CD4-positive, alpha-beta memory T cell (primary cell): ENCODE measurements around the gene KIF27. TPM values are rescaled to one million over a fixed set of nuclear protein-coding genes. Genes with fewer than 3 reads are reported as not detected.

Experiments used
- CTCF ChIA-PET: fragments of 350-600 bp; sonication (Branson Sonifier 250); formaldehyde crosslinking; loops from one replicate; lab custom pipeline; 2021; ENCODE audit warnings: inconsistent platforms; ENCODE audit not compliant: partially characterized antibody; lab: Charles Lee
- POLR2A ChIA-PET: fragments of 350-600 bp; sonication (Branson Sonifier 250); formaldehyde crosslinking; loops from one replicate; lab custom pipeline; 2021; ENCODE audit not compliant: partially characterized antibody; lab: Charles Lee
- DNase-seq, 5 donors: peaks; one replicate each; pipeline versions ENCODE4 v3.0.0 to v3.0.0-alpha.2; 2020 to 2022; ENCODE audit warnings: mixed read lengths in 1 of 5
- H3K27ac ChIP-seq: one replicate; pipeline ENCODE4 v1.7.0; 2013; ENCODE audit warnings: low read depth, low read length
- H3K27me3 ChIP-seq: 2 replicates; pipeline ENCODE4 v1.7.0; 2013; ENCODE audit warnings: mild to moderate bottlenecking, low read length, moderate library complexity; ENCODE audit not compliant: insufficient read depth
- H3K36me3 ChIP-seq: 2 replicates; pipeline ENCODE4 v1.7.0; 2013; ENCODE audit warnings: mild to moderate bottlenecking, low read length, moderate library complexity; ENCODE audit not compliant: insufficient read depth
- H3K4me1 ChIP-seq: 2 replicates; pipeline ENCODE4 v1.7.0; 2013; ENCODE audit warnings: mild to moderate bottlenecking, low read length, moderate library complexity; ENCODE audit not compliant: insufficient read depth
- H3K4me3 ChIP-seq, 2 donors: one replicate each; pipeline ENCODE4 v1.7.0; 2013; ENCODE audit warnings: low read length in 2 of 2, mild to moderate bottlenecking in 1 of 2
- H3K9me3 ChIP-seq, 2 donors: one replicate each; pipeline ENCODE4 v1.7.0; 2013; ENCODE audit warnings: low read length in 2 of 2, control low read depth in 1 of 2; ENCODE audit not compliant: control insufficient read depth in 1 of 2
- H3K27ac Mint-ChIP-seq, 7 donors: one replicate each; pipeline ENCODE4 v1.8.0; 2020 to 2021; ENCODE audit warnings: mixed read lengths in 7 of 7, mild to moderate bottlenecking in 6 of 7, inconsistent platforms in 3 of 7, moderate library complexity in 3 of 7
- H3K27me3 Mint-ChIP-seq, 2 donors: one replicate each; pipeline ENCODE4 v1.8.0; 2020 to 2021; ENCODE audit warnings: mixed read lengths in 2 of 2
- H3K36me3 Mint-ChIP-seq, 2 donors: one replicate each; pipeline ENCODE4 v1.8.0; 2020 to 2021; ENCODE audit warnings: mixed read lengths in 2 of 2, inconsistent platforms in 1 of 2, mild to moderate bottlenecking in 1 of 2
- H3K4me1 Mint-ChIP-seq, 4 donors: one replicate each; pipeline ENCODE4 v1.8.0; 2020 to 2021; ENCODE audit warnings: mixed read lengths in 4 of 4, mild to moderate bottlenecking in 1 of 4
- H3K4me3 Mint-ChIP-seq, 8 donors: one replicate each; pipeline ENCODE4 v1.8.0; 2020 to 2021; ENCODE audit warnings: mixed read lengths in 8 of 8, mild to moderate bottlenecking in 7 of 8, moderate library complexity in 6 of 8, inconsistent platforms in 3 of 8
- H3K9me3 Mint-ChIP-seq, 8 donors: one replicate each; pipeline ENCODE4 v1.8.0; 2020 to 2021; ENCODE audit warnings: mixed read lengths in 8 of 8, mild to moderate bottlenecking in 5 of 8, inconsistent platforms in 3 of 8, moderate library complexity in 1 of 8
- intact Hi-C: fragments of 100-400 bp; cut with micrococcal nuclease; formaldehyde crosslinking; loops from one replicate; pipeline ENCODE4 v1.15.1; 2023
- polyA plus RNA-seq, 2 donors: library from polyadenylated mRNA; unstranded; fragments of 300-500 nt; fragmentation: Illumina TruSeq; gene quantifications; one replicate each; pipeline ENCODE4 v1.2.3, GENCODE V29; 2021
- total RNA-seq, 2 experiments: library from RNA; stranded (reverse); gene quantifications; one replicate each; pipeline ENCODE4 v1.2.3, GENCODE V29; 2021

The KIF27 gene
- total and polyA plus RNA-seq, 4 experiments from 2014 or later, result 1.5 to 5.2 (median 3.4) TPM

DNA sequence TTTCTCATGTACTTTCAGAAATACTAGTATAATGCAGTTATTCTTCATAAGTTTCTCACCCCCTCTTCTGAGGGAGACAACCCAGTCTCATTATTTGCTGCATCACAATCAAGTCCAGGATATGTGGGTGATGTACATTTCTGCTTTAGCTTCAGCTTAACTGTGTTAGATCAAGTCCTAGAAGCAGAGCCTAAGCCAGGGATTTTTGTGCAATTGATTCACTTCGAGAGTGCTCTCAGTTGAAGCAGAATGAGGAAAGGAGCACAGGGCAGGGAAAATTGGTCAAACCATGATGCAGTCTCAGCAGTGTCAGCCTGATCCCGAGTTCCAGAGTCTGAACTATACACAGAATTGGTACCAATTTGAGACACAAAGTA is 43.7 kb upstream of the KIF27 start:
- peak overlapping the region in 4 of 7 donors; percentile 46 to 78 (median 60) for H3K27ac Mint-ChIP-seq
- CTCF ChIA-PET, result interaction anchor here (0.6 to 1.3 kb wide), 2 partner anchors 38 to 43 kb away, joined by 3 to 4 read pairs; no protein-coding TSS in a partner anchor
- Histone ChIP-seq H3K27ac (no peak overlapping the region), H3K4me3 (no peak overlapping the region), H3K4me1 (no peaks in the 10 kb centered on the region), H3K27me3 (no peaks in the 10 kb centered on the region), H3K36me3 (peaks cover 27% of the 10 kb centered on the region), H3K9me3 (no peaks in the 10 kb centered on the region)
- intact Hi-C loops, result no loop called here
- no peak overlapping the region for H3K4me3 Mint-ChIP-seq
- H3K9me3 Mint-ChIP-seq, result peaks cover 0 to 2% (median 0%) of the 10 kb centered on the region in 8 donors
- H3K4me1 Mint-ChIP-seq, result peaks cover 10 to 13% (median 11%) of the 10 kb centered on the region in 4 donors
- H3K36me3 Mint-ChIP-seq, result peaks cover 24 to 37% of the 10 kb centered on the region in 2 donors
- H3K27me3 Mint-ChIP-seq, result no peaks in the 10 kb centered on the region
- POLR2A ChIA-PET, result interaction anchor here (0.7 to 4.3 kb wide), 3 partner anchors 9 to 15 kb away, joined by 3 to 53 read pairs (median 6); partner anchors contain the start of genes HNRNPK and RMI1
- DNase-seq, result no peak

DNA sequence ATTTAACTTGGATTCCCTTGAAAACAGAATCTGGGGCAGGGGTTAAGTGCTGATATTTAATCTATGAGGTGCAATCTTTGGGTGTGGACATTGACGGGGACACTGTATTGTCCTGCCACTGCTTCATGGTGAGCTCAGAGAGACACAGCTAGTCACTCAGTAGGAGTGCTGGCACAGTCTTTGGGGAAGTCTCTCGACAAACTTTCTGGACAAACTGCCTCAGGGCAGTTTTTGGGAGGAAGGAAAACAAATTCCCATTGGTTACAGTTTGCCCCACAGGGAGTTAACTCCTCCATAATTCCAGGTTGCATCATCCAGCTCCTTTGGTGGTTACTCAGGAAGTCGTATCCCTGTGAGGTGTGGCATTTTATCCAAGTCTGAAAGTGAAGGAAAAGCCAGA is 40.9 kb upstream of the KIF27 start:
- H3K4me1 ChIP-seq, result peaks cover 2% of the 10 kb centered on the region
- Mint-ChIP-seq H3K4me1 (peaks cover 5 to 13% (median 11%) of the 10 kb centered on the region in 4 donors), H3K27ac (no peak overlapping the region), H3K4me3 (no peak overlapping the region), H3K9me3 (no peaks in the 10 kb centered on the region), H3K27me3 (no peaks in the 10 kb centered on the region), H3K36me3 (peaks cover 4 to 12% of the 10 kb centered on the region in 2 donors)
- no peaks in the 10 kb centered on the region for H3K9me3 ChIP-seq
- H3K36me3 ChIP-seq, result peaks cover 7% of the 10 kb centered on the region
- H3K27ac ChIP-seq, result no peak overlapping the region
- H3K27me3 ChIP-seq, result no peaks in the 10 kb centered on the region
- ChIA-PET CTCF (interaction anchor here (0.7 to 1.4 kb wide), 4 partner anchors 41 to 296 kb away, joined by 3 read pairs; partner anchors contain the start of gene KIF27), POLR2A (interaction anchor here (4.3 kb wide), 1 partner anchor 18 kb away, joined by 53 read pairs; the partner anchor contains the start of genes HNRNPK and RMI1)
- intact Hi-C loops, result no loop called here
- DNase-seq, result no peak
- no peak overlapping the region for H3K4me3 ChIP-seq

DNA sequence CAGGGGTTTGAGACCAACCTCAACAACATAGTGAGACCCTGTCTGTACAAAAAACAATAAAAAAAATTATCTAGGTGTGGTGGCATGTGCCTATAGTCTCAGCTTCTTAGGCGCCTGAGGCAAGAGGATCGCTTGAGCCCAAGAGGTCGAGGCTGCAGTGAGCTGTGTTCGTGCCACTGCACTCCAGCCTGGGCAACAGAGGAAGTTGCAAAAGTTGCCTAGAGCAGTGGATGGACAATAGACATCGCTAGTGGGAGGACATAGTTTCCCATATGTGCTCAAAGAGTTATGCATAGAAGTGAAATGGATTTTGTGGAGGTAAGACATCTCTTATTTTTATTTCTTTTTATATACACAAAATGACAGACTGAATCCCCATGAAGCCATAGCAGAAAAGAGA is 39.8 kb upstream of the KIF27 start:
- H3K27me3 Mint-ChIP-seq, result no peaks in the 10 kb centered on the region
- Histone ChIP-seq H3K4me1 (peaks cover 9% of the 10 kb centered on the region), H3K27ac (no peak overlapping the region), H3K36me3 (no peaks in the 10 kb centered on the region), H3K9me3 (no peaks in the 10 kb centered on the region), H3K27me3 (no peaks in the 10 kb centered on the region), H3K4me3 (no peak overlapping the region)
- ChIA-PET CTCF (interaction anchor here (0.6 to 1.9 kb wide), 3 partner anchors 16 to 19 kb away, joined by 3 to 8 read pairs (median 3); partner anchors contain the start of genes HNRNPK and RMI1), POLR2A (interaction anchor here (0.9 to 1.0 kb wide), 2 partner anchors 19 to 39 kb away, joined by 3 to 4 read pairs; partner anchors contain the start of genes HNRNPK, KIF27 and RMI1)
- peak overlapping the region in 1 of 7 donors; percentile 46 for H3K27ac Mint-ChIP-seq
- peaks cover 14 to 25% (median 15%) of the 10 kb centered on the region in 4 donors for H3K4me1 Mint-ChIP-seq
- H3K9me3 Mint-ChIP-seq, result no peaks in the 10 kb centered on the region
- peaks cover 0 to 10% of the 10 kb centered on the region in 2 donors for H3K36me3 Mint-ChIP-seq
- no peak overlapping the region for H3K4me3 Mint-ChIP-seq
- DNase-seq, result no peak
- intact Hi-C loops, result no loop called here

DNA sequence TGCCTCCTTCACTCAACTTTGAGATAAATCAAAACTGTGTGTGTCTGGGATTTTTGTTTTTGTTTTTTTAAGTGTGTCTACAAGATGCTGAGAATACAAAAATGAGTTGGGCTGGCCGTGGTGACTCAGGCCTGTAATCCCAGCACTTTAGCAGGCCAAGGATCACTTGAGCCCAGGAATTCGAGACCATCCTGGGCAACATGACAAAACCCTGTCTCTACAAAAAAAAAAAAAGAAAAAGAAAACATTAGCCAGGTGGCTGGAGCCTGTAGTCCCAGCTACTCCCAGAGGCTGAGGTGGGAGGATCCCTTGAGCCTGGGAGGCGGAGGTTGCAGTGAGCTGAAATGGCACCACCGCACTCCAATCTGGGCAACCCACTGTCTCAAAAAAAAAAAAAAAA is 37.8 kb upstream of the KIF27 start:
- Histone ChIP-seq H3K4me3 (no peak overlapping the region), H3K9me3 (no peaks in the 10 kb centered on the region), H3K4me1 (peaks cover 21% of the 10 kb centered on the region), H3K27ac (no peak overlapping the region), H3K36me3 (no peaks in the 10 kb centered on the region), H3K27me3 (no peaks in the 10 kb centered on the region)
- POLR2A ChIA-PET, result no interaction called here
- H3K27me3 Mint-ChIP-seq, result no peaks in the 10 kb centered on the region
- H3K4me1 Mint-ChIP-seq, result peaks cover 13 to 26% (median 18%) of the 10 kb centered on the region in 4 donors
- no peaks in the 10 kb centered on the region for H3K9me3 Mint-ChIP-seq
- CTCF ChIA-PET, result interaction anchor here (1.7 to 1.9 kb wide), 2 partner anchors 8 to 21 kb away, joined by 3 to 8 read pairs; partner anchors contain the start of genes HNRNPK and RMI1
- peak overlapping the region in 1 of 8 donors; percentile 6 for H3K4me3 Mint-ChIP-seq
- peaks cover 0 to 4% of the 10 kb centered on the region in 2 donors for H3K36me3 Mint-ChIP-seq
- peak overlapping the region in 2 of 7 donors; percentile 31 to 41 for H3K27ac Mint-ChIP-seq
- intact Hi-C loops, result no loop called here
- DNase-seq, result no peak

DNA sequence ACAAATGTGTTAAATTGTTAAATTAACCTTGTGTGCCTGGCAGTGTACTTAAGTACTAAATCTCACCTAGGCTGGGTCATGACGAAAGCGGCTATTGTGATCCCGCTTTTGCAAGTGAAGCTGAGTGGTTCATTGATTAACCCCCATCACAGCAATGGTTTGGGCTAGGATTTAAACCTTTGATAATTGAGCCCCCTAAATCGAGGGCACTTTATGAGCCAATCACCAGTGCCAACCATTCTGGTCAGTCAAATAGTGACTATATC is 35.9 kb upstream of the KIF27 start:
- H3K4me3 Mint-ChIP-seq, result peak overlapping the region; percentile 94 to 98 (median 98)
- Histone ChIP-seq H3K4me3 (peak overlapping the region in 1 of 2 donors; percentile 98), H3K27me3 (no peaks in the 10 kb centered on the region), H3K9me3 (no peaks in the 10 kb centered on the region), H3K36me3 (no peaks in the 10 kb centered on the region), H3K27ac (no peak overlapping the region), H3K4me1 (peaks cover 21% of the 10 kb centered on the region)
- POLR2A ChIA-PET, result interaction anchor here (1.3 to 2.9 kb wide), 3 partner anchors 19 to 250 kb away, joined by 6 to 52 read pairs (median 14); partner anchors contain the start of genes HNRNPK, RMI1 and UBQLN1
- no peaks in the 10 kb centered on the region for H3K9me3 Mint-ChIP-seq
- H3K36me3 Mint-ChIP-seq, result peaks cover 0 to 4% of the 10 kb centered on the region in 2 donors
- CTCF ChIA-PET, result no interaction called here
- intact Hi-C loops, result loop anchor here (2.0 kb wide), 1 partner anchor 36 kb away; the partner anchor contains the start of gene KIF27
- no peak for DNase-seq
- H3K27ac Mint-ChIP-seq, result peak overlapping the region; percentile 64 to 97 (median 91)
- no peaks in the 10 kb centered on the region for H3K27me3 Mint-ChIP-seq
- H3K4me1 Mint-ChIP-seq, result peaks cover 11 to 26% (median 17%) of the 10 kb centered on the region in 4 donors

DNA sequence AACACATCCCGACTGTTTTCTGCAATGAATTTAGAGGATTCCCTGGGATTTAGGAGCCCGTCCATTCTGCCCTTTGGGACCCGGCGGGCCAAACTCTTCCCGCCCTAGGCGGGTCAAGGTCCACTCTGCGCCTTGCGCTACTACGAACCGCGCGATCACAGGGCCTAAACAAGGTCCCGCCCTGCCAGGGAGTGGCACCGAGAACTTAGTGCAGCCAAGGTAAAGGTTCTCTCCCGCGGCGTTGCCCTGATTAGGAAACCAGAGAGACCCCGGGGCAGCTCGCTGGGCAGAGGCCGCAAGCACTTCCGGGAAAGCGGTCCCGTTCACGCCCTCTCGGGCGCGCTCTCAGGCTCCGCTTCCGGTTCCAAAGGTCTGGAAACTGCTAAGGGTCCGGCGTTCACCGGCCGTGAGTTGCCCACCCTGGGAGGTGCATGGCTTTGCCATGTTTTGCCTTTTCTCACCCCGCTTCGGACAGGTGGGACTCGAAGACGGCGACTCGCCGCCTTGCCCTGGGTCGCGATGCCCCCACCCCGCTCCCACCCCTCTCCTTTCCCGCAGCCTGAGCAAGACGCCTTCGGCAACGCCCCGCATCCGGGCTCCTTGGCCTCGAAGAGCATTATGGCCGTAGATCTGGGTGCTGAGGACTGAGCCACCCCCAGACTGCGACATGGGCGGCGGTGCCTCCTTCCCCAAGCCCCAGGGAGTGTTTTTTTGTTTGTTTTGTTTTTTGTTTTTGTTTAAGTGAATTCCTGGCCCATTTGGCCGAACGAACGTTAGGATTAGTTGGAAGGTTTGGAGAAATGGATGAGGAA is 35.4 kb upstream of the KIF27 start:
- CTCF ChIA-PET, result no interaction called here
- Mint-ChIP-seq H3K4me3 (peak overlapping the region; percentile 94 to 98 (median 98)), H3K9me3 (no peaks in the 10 kb centered on the region), H3K27ac (peak overlapping the region; percentile 83 to 97 (median 92)), H3K4me1 (peaks cover 11 to 26% (median 17%) of the 10 kb centered on the region in 4 donors), H3K36me3 (peaks cover 0 to 4% of the 10 kb centered on the region in 2 donors), H3K27me3 (no peaks in the 10 kb centered on the region)
- intact Hi-C loops, result loop anchor here (1.0 to 2.0 kb wide), 2 partner anchors 23 to 36 kb away; partner anchors contain the start of gene KIF27
- Histone ChIP-seq H3K4me3 (peak overlapping the region; percentile 83 to 98), H3K9me3 (no peaks in the 10 kb centered on the region), H3K27ac (peak overlapping the region; percentile 71), H3K36me3 (no peaks in the 10 kb centered on the region), H3K27me3 (no peaks in the 10 kb centered on the region), H3K4me1 (peaks cover 21% of the 10 kb centered on the region)
- peak; percentile 38 to 60 (median 41) for DNase-seq
- POLR2A ChIA-PET, result interaction anchor here (1.1 to 2.9 kb wide), 5 partner anchors 8 to 249 kb away, joined by 6 to 52 read pairs (median 14); partner anchors contain the start of genes HNRNPK, KIF27, RMI1 and UBQLN1
